Heart left ventricle (tissue), 13 donors: ENCODE results near the gene SMDT1.
"Not testable (repeated sequence)": the region's sequence is repeated elsewhere in the genome, so short reads cannot be mapped to it uniquely, and the experiment has no call there.

Experiments used
- POLR2A ChIP-seq, 2 donors: fragments of 450-650 bp; IDR thresholded peaks; one replicate each; pipeline ENCODE4 v1.6.1; 2017; ENCODE audit warnings: antibody characterized with exemption in 2 of 2, mild to moderate bottlenecking in 2 of 2, moderate library complexity in 2 of 2
- TF ChIP-seq, protein P1 (sequence below), 12 donors: fragments of 200-600 bp; sonication (generic) in 4 of 12; IDR thresholded peaks; one replicate each; pipeline versions ENCODE4 v1.5.0 to v1.8.0; 2018 to 2022; ENCODE audit warnings: antibody characterized with exemption in 12 of 12, mild to moderate bottlenecking in 5 of 12
- donor health status: ischemic (EF 13 %, LVEDD 7.1; RV severe dilation, severe dysfunction).
- donor health status: DM: no; HTN: yes; CAD: no.
- donor health status: DM: no; HTN: no; CAD: no.
- donor health status: ischemic (EF 25% LVEDD 6.9; RV normal size, moderate dysfunction).
- donor health status: ischemic (EF 25% LVEDD 5.7; RV mildly dilated, moderate dysfunction).
- donor health status: ischemic (EF 35%, LVEDD 5.7; RV mildly dilated, moderate dysfunction).
- donor health status: nonischemic (EF 11% LVEDD 7.7; RV severe dilation, severe dysfunction).
- donor health status: DM: yes; HTN: yes; CAD: no.
- donor health status: PGD.
- donor health status: ischemic (EF 29% LVEDD 5.4; RV normal size, mild dysfunction).
- donor health status: nonischemic (EF 23%, LVEDD 6.1; RV moderate dilation, normal function).

GRCh38 chr22:42104332-42104860 lies 24.9 kb downstream of the SMDT1 start:
- TF ChIP-seq, protein P1, sequence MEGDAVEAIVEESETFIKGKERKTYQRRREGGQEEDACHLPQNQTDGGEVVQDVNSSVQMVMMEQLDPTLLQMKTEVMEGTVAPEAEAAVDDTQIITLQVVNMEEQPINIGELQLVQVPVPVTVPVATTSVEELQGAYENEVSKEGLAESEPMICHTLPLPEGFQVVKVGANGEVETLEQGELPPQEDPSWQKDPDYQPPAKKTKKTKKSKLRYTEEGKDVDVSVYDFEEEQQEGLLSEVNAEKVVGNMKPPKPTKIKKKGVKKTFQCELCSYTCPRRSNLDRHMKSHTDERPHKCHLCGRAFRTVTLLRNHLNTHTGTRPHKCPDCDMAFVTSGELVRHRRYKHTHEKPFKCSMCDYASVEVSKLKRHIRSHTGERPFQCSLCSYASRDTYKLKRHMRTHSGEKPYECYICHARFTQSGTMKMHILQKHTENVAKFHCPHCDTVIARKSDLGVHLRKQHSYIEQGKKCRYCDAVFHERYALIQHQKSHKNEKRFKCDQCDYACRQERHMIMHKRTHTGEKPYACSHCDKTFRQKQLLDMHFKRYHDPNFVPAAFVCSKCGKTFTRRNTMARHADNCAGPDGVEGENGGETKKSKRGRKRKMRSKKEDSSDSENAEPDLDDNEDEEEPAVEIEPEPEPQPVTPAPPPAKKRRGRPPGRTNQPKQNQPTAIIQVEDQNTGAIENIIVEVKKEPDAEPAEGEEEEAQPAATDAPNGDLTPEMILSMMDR (IDR thresholded peaks at IDR 0.05), result not testable (repeated sequence)
- TF ChIP-seq POLR2A (IDR thresholded peaks at IDR 0.05), result not testable (repeated sequence)
